HPDE6-E6E7 (cell line): ENCODE results near the gene CHN2.

ENCODE experiments used
- DNase-seq: peaks from one replicate; pipeline ENCODE4 v3.0.0; 2011; ENCODE audit warnings: missing footprints; ENCODE audit errors: extremely low spot score

CHN2 gene

GRCh38 chr7:29308424-29308823 lies 113.8 kb downstream of the CHN2 start:
- DNase-seq, result no peak

GRCh38 chr7:29309041-29309854 lies 114.7 kb downstream of the CHN2 start:
- no peak for DNase-seq

- DNase-seq, result no peak
Measured at GRCh38 chr7:29310625-29311024, 116.0 kb downstream of the CHN2 start.

- no peak for DNase-seq
Measured at GRCh38 chr7:29311314-29311713, 116.7 kb downstream of the CHN2 start.

- no peak for DNase-seq
Measured at GRCh38 chr7:29314148-29314547, 119.6 kb downstream of the CHN2 start.

GRCh38 chr7:29315122-29315891 lies 120.7 kb downstream of the CHN2 start:
- no peak for DNase-seq

- DNase-seq, result no peak
Measured at GRCh38 chr7:29315892-29316270, 121.3 kb downstream of the CHN2 start.

GRCh38 chr7:29316926-29317325 lies 122.4 kb downstream of the CHN2 start:
- DNase-seq, result no peak

- no peak for DNase-seq
Measured at GRCh38 chr7:29318853-29319718, 124.5 kb downstream of the CHN2 start.

GRCh38 chr7:29319719-29320521 lies 125.3 kb downstream of the CHN2 start:
- DNase-seq, result no peak

GRCh38 chr7:29320577-29320976 lies 126.0 kb downstream of the CHN2 start:
- no peak for DNase-seq

- DNase-seq, result no peak
Measured at GRCh38 chr7:29322023-29322712, 127.6 kb downstream of the CHN2 start.

GRCh38 chr7:29325476-29325875 lies 130.9 kb downstream of the CHN2 start:
- no peak for DNase-seq

- DNase-seq, result no peak
Measured at GRCh38 chr7:29326864-29327263, 132.3 kb downstream of the CHN2 start.

- no peak for DNase-seq
Measured at GRCh38 chr7:29327455-29327854, 132.9 kb downstream of the CHN2 start.

GRCh38 chr7:29328045-29328444 lies 133.5 kb downstream of the CHN2 start:
- no peak for DNase-seq

- no peak for DNase-seq
Measured at GRCh38 chr7:29328811-29329210, 134.2 kb downstream of the CHN2 start.

GRCh38 chr7:29329686-29330085 lies 135.1 kb downstream of the CHN2 start:
- no peak for DNase-seq

- no peak for DNase-seq
Measured at GRCh38 chr7:29330136-29330535, 135.6 kb downstream of the CHN2 start.

GRCh38 chr7:29331163-29331562 lies 136.6 kb downstream of the CHN2 start:
- no peak for DNase-seq
